A549 (cell line): ENCODE measurements around the gene RAB27A. TPM values are rescaled to one million over a fixed set of nuclear protein-coding genes. Genes with fewer than 3 reads are reported as not detected.

ENCODE experiments used
- ATAC-seq, 2 experiments: fragments of 200-7000 bp in 1 of 2; fragments of >200 bp in 1 of 2; cut with Nextera tagmentation in 1 of 2; cut with Tn5 transposase in 1 of 2; 3 replicates each; pipeline versions ENCODE4 v1.8.0 to v1.9.1; 2018 to 2020; ENCODE audit warnings: mild to moderate bottlenecking in 1 of 2, moderate library complexity in 1 of 2
- CTCF ChIA-PET: fragments of 300-600 bp; sonication (Branson Sonifier 250); formaldehyde crosslinking; extraction: SDS; loops from one replicate; lab custom pipeline; 2021; ENCODE audit warnings: antibody characterized with exemption, inconsistent platforms; lab: Yijun Ruan, JAX
- POLR2A ChIA-PET: fragments of 350-600 bp; formaldehyde crosslinking; extraction: SDS; loops from one replicate; lab custom pipeline; 2021; ENCODE audit warnings: antibody characterized with exemption, inconsistent platforms; lab: Yijun Ruan, JAX
- DNase-seq, 2 experiments: peaks; one replicate each; pipeline versions ENCODE4 v3.0.0 to v3.0.0-alpha.2; 2011 to 2016; ENCODE audit warnings: low read depth in 1 of 2, low spot score in 1 of 2
- FAIRE-seq: peaks from 2 replicates; lab custom pipeline; 2011; peaks lifted over from hg19 to GRCh38; lab: Jason Lieb, UNC
- H3K27ac ChIP-seq, 2 experiments: fragments of >200 bp; sonication (Bioruptor Twin); formaldehyde crosslinking; 3 replicates each; pipeline ENCODE4 v1.5.1; 2016 to 2017
- H3K4me1 ChIP-seq: fragments of >200 bp; sonication (Bioruptor Twin); formaldehyde crosslinking; 3 replicates; pipeline ENCODE4 v1.6.1; 2016
- H3K4me2 ChIP-seq: fragments of >200 bp; sonication (Bioruptor Twin); formaldehyde crosslinking; 3 replicates; pipeline ENCODE4 v1.6.1; 2016
- H3K4me3 ChIP-seq: fragments of >200 bp; sonication (Bioruptor Twin); formaldehyde crosslinking; 3 replicates; pipeline ENCODE4 v1.5.1; 2016
- H3K9me3 ChIP-seq: fragments of >200 bp; sonication (Bioruptor Twin); formaldehyde crosslinking; 3 replicates; pipeline ENCODE4 v1.6.1; 2016
- CEBPB ChIP-seq, 2 experiments: fragments of >200 bp in 1 of 2; sonication (Bioruptor Twin) in 1 of 2; formaldehyde crosslinking in 1 of 2; IDR thresholded peaks; 2 replicates each; pipeline ENCODE4 v1.6.1; 2012 to 2016
- CHD4 ChIP-seq: fragments of 200-600 bp; sonication (generic); IDR thresholded peaks from 2 replicates; pipeline ENCODE4 v1.6.1; 2016; ENCODE audit warnings: antibody characterized with exemption, mild to moderate bottlenecking, borderline replicate concordance
- EP300 ChIP-seq, 2 experiments: fragments of >200 bp; sonication (Bioruptor Twin); formaldehyde crosslinking; IDR thresholded peaks; 2 replicates in 1 of 2; 3 replicates in 1 of 2; pipeline ENCODE4 v1.6.1; 2016 to 2017
- FOXS1 ChIP-seq: fragments of 250-450 bp; sonication (Bioruptor Pico); IDR thresholded peaks from 2 replicates; pipeline ENCODE4 v1.5.0; 2020; ENCODE audit warnings: mild to moderate bottlenecking, moderate library complexity
- HOXA7 ChIP-seq: fragments of 250-450 bp; sonication (Bioruptor Pico); IDR thresholded peaks from 2 replicates; pipeline ENCODE4 v1.5.0; 2020; ENCODE audit warnings: mild to moderate bottlenecking, moderate library complexity
- JUNB ChIP-seq: fragments of >200 bp; sonication (Bioruptor Twin); formaldehyde crosslinking; IDR thresholded peaks from 2 replicates; pipeline ENCODE4 v1.6.1; 2016
- MAFK ChIP-seq: fragments of 450-650 bp; IDR thresholded peaks from 2 replicates; pipeline ENCODE4 v1.6.1; 2014; ENCODE audit not compliant: partially characterized antibody
- MAZ ChIP-seq: fragments of 150-350 bp; IDR thresholded peaks from 2 replicates; pipeline ENCODE4 v1.6.1; 2014; ENCODE audit warnings: antibody characterized with exemption, low read depth, low read length, borderline replicate concordance
- MYC ChIP-seq: IDR thresholded peaks from 2 replicates; pipeline ENCODE4 v1.6.1; 2012; ENCODE audit warnings: mild to moderate bottlenecking, inconsistent platforms, low read length, improper control_type of control experiment, borderline replicate concordance
- NFE2L2 ChIP-seq: fragments of 150-350 bp; conservative IDR thresholded peaks from 2 replicates; pipeline ENCODE4 v1.6.1; 2014; ENCODE audit warnings: low read length
- NR3C1 ChIP-seq: fragments of >200 bp; sonication (Bioruptor Twin); formaldehyde crosslinking; IDR thresholded peaks from 3 replicates; pipeline ENCODE4 v1.6.1; 2017
- PHF8 ChIP-seq: fragments of 200-600 bp; sonication (generic); IDR thresholded peaks from 2 replicates; pipeline ENCODE4 v1.6.1; 2016; ENCODE audit warnings: low read depth, mild to moderate bottlenecking, antibody characterized with exemption, moderate library complexity, borderline replicate concordance
- POLR2A ChIP-seq: IDR thresholded peaks from 2 replicates; pipeline ENCODE4 v1.6.1; 2012; ENCODE audit warnings: mild to moderate bottlenecking, low read length
- RARB ChIP-seq: fragments of 250-450 bp; sonication (Bioruptor Pico); IDR thresholded peaks from 2 replicates; pipeline ENCODE4 v1.8.0; 2021; ENCODE audit warnings: mild to moderate bottlenecking, moderate library complexity
- RCOR1 ChIP-seq: fragments of 150-350 bp; IDR thresholded peaks from 2 replicates; pipeline ENCODE4 v1.6.1; 2014; ENCODE audit warnings: antibody characterized with exemption, low read length, low read depth
- RFX5 ChIP-seq: fragments of 450-650 bp; IDR thresholded peaks from 2 replicates; pipeline ENCODE4 v1.7.1; 2014; ENCODE audit warnings: antibody characterized with exemption, mild to moderate bottlenecking, moderate library complexity
- RNF2 ChIP-seq: fragments of 200-600 bp; sonication (generic); IDR thresholded peaks from 2 replicates; pipeline ENCODE4 v1.6.1; 2016; ENCODE audit warnings: low read depth, mild to moderate bottlenecking, antibody characterized with exemption, moderate library complexity, borderline replicate concordance
- SREBF2 ChIP-seq: fragments of 450-650 bp; IDR thresholded peaks from 2 replicates; pipeline ENCODE4 v1.6.1; 2014; ENCODE audit warnings: mild to moderate bottlenecking, moderate library complexity
- ZFP36 ChIP-seq: fragments of 450-650 bp; IDR thresholded peaks from 2 replicates; pipeline ENCODE4 v1.6.1; 2014; ENCODE audit warnings: borderline replicate concordance; ENCODE audit not compliant: partially characterized antibody
- ZNF302 ChIP-seq: fragments of 250-450 bp; sonication (Bioruptor Pico); IDR thresholded peaks from 2 replicates; pipeline ENCODE4 v1.9.0; 2021; ENCODE audit warnings: inconsistent platforms, mild to moderate bottlenecking, moderate library complexity
- WGBS: methylation state at CpG from one replicate; pipeline ENCODE4 v1.1.6; 2017; ENCODE audit errors: missing lambda C conversion rate; 5-methylcytosine and 5-hydroxymethylcytosine counted together
- polyA plus RNA-seq, 4 experiments: library from polyadenylated mRNA; depleted of rRNA in 3 of 4; stranded (reverse); fragments of >200 nt; fragmentation: RNase III in 1 of 4; extraction: RNeasy Plus Mini Kit Qiagen cat#74134 plus additional on column Dnase treatment in 1 of 4; gene quantifications; 2 replicates in 3 of 4; 3 replicates in 1 of 4; pipeline ENCODE4 v1.2.3, GENCODE V29; 2011 to 2017
- TF ChIP-seq, protein P1 (sequence below): IDR thresholded peaks from 2 replicates; pipeline ENCODE4 v1.6.1; 2012; ENCODE audit warnings: low read depth, borderline replicate concordance
- TF ChIP-seq, protein P2 (sequence below): fragments of 450-650 bp; IDR thresholded peaks from 2 replicates; pipeline ENCODE4 v1.6.1; 2014; ENCODE audit warnings: antibody characterized with exemption
- TF ChIP-seq, protein P3 (sequence below): fragments of >200 bp; sonication (Bioruptor Twin); formaldehyde crosslinking; IDR thresholded peaks from 3 replicates; pipeline ENCODE4 v1.6.1; 2016
- TF ChIP-seq, protein P4 (sequence below): fragments of 150-350 bp; IDR thresholded peaks from 2 replicates; pipeline ENCODE4 v1.6.1; 2014; ENCODE audit warnings: low read depth, mild to moderate bottlenecking, low read length

Gene RAB27A
- polyA plus RNA-seq, 2 of the 4 experiments (the other 2 are of a cell fraction) = 8.1 to 17.0 TPM

DNA sequence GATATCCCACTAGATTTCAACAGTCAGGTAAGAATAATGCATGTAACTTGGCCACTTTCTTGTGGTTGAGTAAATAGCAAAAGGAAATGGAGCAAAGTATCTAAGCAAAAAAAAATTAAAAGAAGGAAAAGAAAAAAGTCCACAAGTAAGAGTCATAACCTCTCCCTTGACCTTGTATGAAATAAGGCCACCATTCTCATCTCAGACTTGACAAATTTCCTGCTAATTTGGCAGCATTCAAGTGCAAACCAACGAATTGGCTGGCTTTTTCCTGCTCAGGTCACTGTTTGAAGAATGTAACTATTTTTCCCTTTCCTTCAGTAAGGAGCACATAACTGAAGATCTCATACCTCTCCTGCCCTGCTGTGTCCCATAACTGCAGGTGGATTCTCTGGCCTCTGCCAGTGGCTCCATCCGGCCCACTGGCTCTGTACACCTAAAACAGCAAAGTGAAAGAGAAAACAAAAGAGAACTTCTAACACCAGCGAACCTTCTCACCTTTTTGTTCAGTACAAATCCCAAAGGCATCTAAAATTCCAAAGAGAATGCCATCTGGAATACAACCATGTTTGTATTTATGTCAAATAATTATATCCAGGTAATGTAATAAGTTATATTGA, 59.5 kb downstream of the RAB27A start:
- WGBS = 58% methylated on average over 3 of the region's 3 CpGs
- H3K4me2 ChIP-seq = no peak overlapping the region
- H3K4me3 ChIP-seq = no peak overlapping the region
- H3K27ac ChIP-seq = no peak overlapping the region
- ChIA-PET CTCF (interaction anchor here (0.5 to 1.3 kb wide), 2 partner anchors 12 to 78 kb away, joined by 3 to 4 read pairs; no protein-coding TSS in a partner anchor), POLR2A (no interaction called here)
- H3K9me3 ChIP-seq = no peaks in the 10 kb centered on the region
- TF ChIP-seq, protein P1, sequence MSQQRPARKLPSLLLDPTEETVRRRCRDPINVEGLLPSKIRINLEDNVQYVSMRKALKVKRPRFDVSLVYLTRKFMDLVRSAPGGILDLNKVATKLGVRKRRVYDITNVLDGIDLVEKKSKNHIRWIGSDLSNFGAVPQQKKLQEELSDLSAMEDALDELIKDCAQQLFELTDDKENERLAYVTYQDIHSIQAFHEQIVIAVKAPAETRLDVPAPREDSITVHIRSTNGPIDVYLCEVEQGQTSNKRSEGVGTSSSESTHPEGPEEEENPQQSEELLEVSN = no peak
- TF ChIP-seq NFE2L2 (no peak), ZFP36 (no peak), SREBF2 (no peak), RARB (CRISPR knock-in tag) (no peak)
- TF ChIP-seq, protein P2, sequence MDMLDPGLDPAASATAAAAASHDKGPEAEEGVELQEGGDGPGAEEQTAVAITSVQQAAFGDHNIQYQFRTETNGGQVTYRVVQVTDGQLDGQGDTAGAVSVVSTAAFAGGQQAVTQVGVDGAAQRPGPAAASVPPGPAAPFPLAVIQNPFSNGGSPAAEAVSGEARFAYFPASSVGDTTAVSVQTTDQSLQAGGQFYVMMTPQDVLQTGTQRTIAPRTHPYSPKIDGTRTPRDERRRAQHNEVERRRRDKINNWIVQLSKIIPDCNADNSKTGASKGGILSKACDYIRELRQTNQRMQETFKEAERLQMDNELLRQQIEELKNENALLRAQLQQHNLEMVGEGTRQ = no peak
- TF ChIP-seq, protein P3, sequence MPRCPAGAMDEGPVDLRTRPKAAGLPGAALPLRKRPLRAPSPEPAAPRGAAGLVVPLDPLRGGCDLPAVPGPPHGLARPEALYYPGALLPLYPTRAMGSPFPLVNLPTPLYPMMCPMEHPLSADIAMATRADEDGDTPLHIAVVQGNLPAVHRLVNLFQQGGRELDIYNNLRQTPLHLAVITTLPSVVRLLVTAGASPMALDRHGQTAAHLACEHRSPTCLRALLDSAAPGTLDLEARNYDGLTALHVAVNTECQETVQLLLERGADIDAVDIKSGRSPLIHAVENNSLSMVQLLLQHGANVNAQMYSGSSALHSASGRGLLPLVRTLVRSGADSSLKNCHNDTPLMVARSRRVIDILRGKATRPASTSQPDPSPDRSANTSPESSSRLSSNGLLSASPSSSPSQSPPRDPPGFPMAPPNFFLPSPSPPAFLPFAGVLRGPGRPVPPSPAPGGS = no peak
- no peak for DNase-seq
- no peaks in the 10 kb centered on the region for H3K4me1 ChIP-seq
- no peak for ATAC-seq
- no peak for FAIRE-seq

DNA sequence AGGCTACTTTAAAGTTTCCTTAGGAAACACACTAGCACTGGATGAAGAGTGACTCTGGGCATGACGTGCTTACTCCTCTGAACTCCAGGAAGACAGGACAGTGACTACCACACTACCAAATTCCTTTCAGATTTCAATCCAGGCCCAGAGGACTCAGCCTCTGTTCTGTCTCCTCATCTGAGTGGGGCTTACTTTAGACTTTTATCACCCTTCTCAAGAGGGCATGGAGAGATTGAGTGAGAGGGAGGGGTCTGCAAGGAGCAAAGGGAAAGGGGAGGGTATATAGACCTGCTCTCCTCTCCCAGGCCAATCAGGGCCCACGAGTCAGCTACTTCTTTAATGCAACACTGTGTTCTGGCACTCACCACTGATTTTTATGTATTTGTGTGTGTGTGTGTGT, 63.5 kb downstream of the RAB27A start:
- Histone ChIP-seq H3K9me3 (no peaks in the 10 kb centered on the region), H3K27ac (no peak overlapping the region), H3K4me2 (no peak overlapping the region), H3K4me3 (no peak overlapping the region), H3K4me1 (peaks cover 8% of the 10 kb centered on the region)
- ChIA-PET CTCF (interaction anchor here (0.7 kb wide), 1 partner anchor 8 kb away, joined by 3 read pairs; no protein-coding TSS in a partner anchor), POLR2A (no interaction called here)
- TF ChIP-seq MAZ = no peak
- no peak for TF ChIP-seq MYC
- no peak for TF ChIP-seq RFX5
- no peak for TF ChIP-seq RCOR1
- no peak for TF ChIP-seq POLR2A
- TF ChIP-seq FOXS1 (CRISPR knock-in tag) = no peak
- TF ChIP-seq PHF8 = no peak
- no peak for TF ChIP-seq MAFK
- TF ChIP-seq RNF2 = no peak
- TF ChIP-seq CEBPB (IDR thresholded peaks at IDR 0.05) = no peak
- TF ChIP-seq NFE2L2 = no peak
- no peak for TF ChIP-seq NR3C1
- no peak for TF ChIP-seq SREBF2
- TF ChIP-seq EP300 (IDR thresholded peaks at IDR 0.05) = no peak
- no peak for TF ChIP-seq JUNB
- TF ChIP-seq, protein P4, sequence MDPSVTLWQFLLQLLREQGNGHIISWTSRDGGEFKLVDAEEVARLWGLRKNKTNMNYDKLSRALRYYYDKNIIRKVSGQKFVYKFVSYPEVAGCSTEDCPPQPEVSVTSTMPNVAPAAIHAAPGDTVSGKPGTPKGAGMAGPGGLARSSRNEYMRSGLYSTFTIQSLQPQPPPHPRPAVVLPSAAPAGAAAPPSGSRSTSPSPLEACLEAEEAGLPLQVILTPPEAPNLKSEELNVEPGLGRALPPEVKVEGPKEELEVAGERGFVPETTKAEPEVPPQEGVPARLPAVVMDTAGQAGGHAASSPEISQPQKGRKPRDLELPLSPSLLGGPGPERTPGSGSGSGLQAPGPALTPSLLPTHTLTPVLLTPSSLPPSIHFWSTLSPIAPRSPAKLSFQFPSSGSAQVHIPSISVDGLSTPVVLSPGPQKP = no peak
- TF ChIP-seq CHD4 = no peak
- TF ChIP-seq ZNF302 (CRISPR knock-in tag) = no peak
- TF ChIP-seq HOXA7 = no peak
- ATAC-seq (no peak), FAIRE-seq (no peak), DNase-seq (no peak)
- WGBS = 77% methylated on average over 2 of the region's 2 CpGs
